HG03439 (cell line): ENCODE results near the gene ADAMTS4.

ENCODE experiments used
- ATAC-seq: cut with Tn5 transposase; IDR thresholded peaks from one replicate; pipeline ENCODE4 v1.9.1; 2021; ENCODE audit warnings: mild to moderate bottlenecking, moderate library complexity; ENCODE audit not compliant: unreplicated experiment

The ADAMTS4 gene

GRCh38 chr1:161175771-161176453 lies 22.9 kb downstream of the ADAMTS4 start:
- ATAC-seq = no peak

GRCh38 chr1:161174911-161175310 lies 23.9 kb downstream of the ADAMTS4 start:
- ATAC-seq = no peak

- no peak for ATAC-seq
These were observed 25.1 kb downstream of the ADAMTS4 start for GRCh38 chr1:161173711-161174110.

- no peak for ATAC-seq
These were observed 26.0 kb downstream of the ADAMTS4 start for GRCh38 chr1:161172776-161173376.

GRCh38 chr1:161172349-161172748 lies 26.5 kb downstream of the ADAMTS4 start:
- no peak for ATAC-seq

- no peak for ATAC-seq
These were observed 27.2 kb downstream of the ADAMTS4 start for GRCh38 chr1:161171696-161172095.

GRCh38 chr1:161171191-161171590 lies 27.7 kb downstream of the ADAMTS4 start:
- ATAC-seq = no peak

GRCh38 chr1:161168906-161169305 lies 29.9 kb downstream of the ADAMTS4 start:
- ATAC-seq = no peak

- ATAC-seq = peak; percentile 0
These were observed 31.9 kb downstream of the ADAMTS4 start for GRCh38 chr1:161166669-161167548.

- ATAC-seq = peak; percentile 90
These were observed 32.8 kb downstream of the ADAMTS4 start, which contains the start of gene PPOX for GRCh38 chr1:161165742-161166668. TSS of gene PPOX (plus strand) at chr1:161166426. CDS start at chr1:161166848, 422 bp downstream.

- no peak for ATAC-seq
These were observed 33.8 kb downstream of the ADAMTS4 start for GRCh38 chr1:161164901-161165610.

GRCh38 chr1:161163793-161164192 lies 35.1 kb downstream of the ADAMTS4 start:
- ATAC-seq = no peak

GRCh38 chr1:161162806-161163205 lies 36.0 kb downstream of the ADAMTS4 start:
- ATAC-seq = no peak

GRCh38 chr1:161162052-161162451 lies 36.8 kb downstream of the ADAMTS4 start:
- no peak for ATAC-seq

GRCh38 chr1:161161652-161162051 lies 37.2 kb downstream of the ADAMTS4 start:
- no peak for ATAC-seq

GRCh38 chr1:161160671-161161145 lies 38.1 kb downstream of the ADAMTS4 start:
- ATAC-seq = no peak

GRCh38 chr1:161159913-161160243 lies 39.0 kb downstream of the ADAMTS4 start:
- no peak for ATAC-seq

GRCh38 chr1:161159087-161159912 lies 39.6 kb downstream of the ADAMTS4 start, which contains the start of gene USP21:
TSS of gene USP21 (plus strand) at chr1:161159500. CDS start at chr1:161160641, 1,141 bp downstream.
- ATAC-seq = peak; percentile 67
